A673 (cell line): ENCODE measurements around the gene MPC1L. TPM values are rescaled to one million over a fixed set of nuclear protein-coding genes. Genes with fewer than 3 reads are reported as not detected.

ENCODE experiments used
- BruUV-seq: library from RNA; stranded (reverse); fragments of 400-500 nt; replicated peaks from 2 replicates; lab custom pipeline; 2021; lab: Mats Ljungman, UMichigan
- CTCF ChIA-PET: fragments of 300-600 bp; sonication (Branson Sonifier 250); formaldehyde crosslinking; loops from one replicate; lab custom pipeline; 2022; ENCODE audit warnings: antibody characterized with exemption; lab: Charles Lee
- POLR2A ChIA-PET: fragments of 300-600 bp; sonication (Branson Sonifier 250); formaldehyde crosslinking; loops from one replicate; lab custom pipeline; 2022; ENCODE audit warnings: antibody characterized with exemption; ENCODE audit not compliant: low non-redundant PET; lab: Charles Lee
- DNase-seq: peaks from one replicate; pipeline ENCODE4 v3.0.0-alpha.2; 2015; ENCODE audit warnings: low spot score
- H3K27ac ChIP-seq: fragments of 200-600 bp; sonication (generic); 2 replicates; pipeline ENCODE4 v1.5.1; 2016; ENCODE audit warnings: mixed run types, low read depth, mild to moderate bottlenecking, mixed read lengths, antibody characterized with exemption, low read length; ENCODE audit not compliant: poor library complexity, severe bottlenecking
- H3K27me3 ChIP-seq: fragments of 200-600 bp; sonication (generic); replicated peaks from 2 replicates; pipeline ENCODE4 v1.6.1; 2017; ENCODE audit warnings: mixed run types, low read depth, mild to moderate bottlenecking, mixed read lengths, antibody characterized with exemption, low read length; ENCODE audit not compliant: insufficient read depth, poor library complexity
- H3K36me3 ChIP-seq: fragments of 200-600 bp; sonication (generic); 2 replicates; pipeline ENCODE4 v1.6.1; 2016; ENCODE audit warnings: mixed run types, mild to moderate bottlenecking, mixed read lengths, antibody characterized with exemption, low read length; ENCODE audit not compliant: insufficient read depth, poor library complexity, severe bottlenecking
- H3K4me1 ChIP-seq: fragments of 200-600 bp; sonication (generic); 2 replicates; pipeline ENCODE4 v1.6.1; 2017; ENCODE audit warnings: mixed run types, mild to moderate bottlenecking, mixed read lengths, antibody characterized with exemption, low read length; ENCODE audit not compliant: insufficient read depth, poor library complexity, severe bottlenecking
- H3K4me3 ChIP-seq: fragments of 200-600 bp; sonication (generic); 2 replicates; pipeline ENCODE4 v1.5.1; 2016; ENCODE audit warnings: low read depth, mixed run types, mild to moderate bottlenecking, mixed read lengths, low read length; ENCODE audit not compliant: poor library complexity, severe bottlenecking
- H3K9me3 ChIP-seq: fragments of 200-600 bp; sonication (generic); 2 replicates; pipeline ENCODE4 v1.6.1; 2016; ENCODE audit warnings: mixed run types, low read depth, mild to moderate bottlenecking, mixed read lengths, antibody characterized with exemption, low read length; ENCODE audit not compliant: poor library complexity, severe bottlenecking
- EZH2 ChIP-seq: fragments of 200-600 bp; sonication (generic); IDR thresholded peaks from 2 replicates; pipeline ENCODE4 v1.6.1; 2017; ENCODE audit warnings: borderline replicate concordance, low read depth, mild to moderate bottlenecking, mixed read lengths, antibody characterized with exemption, low read length; ENCODE audit not compliant: poor library complexity, severe bottlenecking
- intact Hi-C: fragments of 100-400 bp; cut with micrococcal nuclease; formaldehyde crosslinking; loops from one replicate; pipeline ENCODE4 v1.10.0; 2022; ENCODE audit not compliant: unreplicated experiment
- total RNA-seq: library from RNA; stranded (reverse); gene quantifications from 2 replicates; pipeline ENCODE4 v1.2.3, GENCODE V29; 2021
- TF ChIP-seq, protein P1 (sequence below): fragments of 300-800, 200-600 bp; sonication (generic); conservative IDR thresholded peaks from 2 replicates; pipeline ENCODE4 v1.5.1; 2017; ENCODE audit warnings: low read depth, mild to moderate bottlenecking, antibody characterized with exemption, low read length, moderate library complexity, mixed read lengths

Gene MPC1L
- total RNA-seq, 1 experiment from 2014 or later, result not detected

DNA sequence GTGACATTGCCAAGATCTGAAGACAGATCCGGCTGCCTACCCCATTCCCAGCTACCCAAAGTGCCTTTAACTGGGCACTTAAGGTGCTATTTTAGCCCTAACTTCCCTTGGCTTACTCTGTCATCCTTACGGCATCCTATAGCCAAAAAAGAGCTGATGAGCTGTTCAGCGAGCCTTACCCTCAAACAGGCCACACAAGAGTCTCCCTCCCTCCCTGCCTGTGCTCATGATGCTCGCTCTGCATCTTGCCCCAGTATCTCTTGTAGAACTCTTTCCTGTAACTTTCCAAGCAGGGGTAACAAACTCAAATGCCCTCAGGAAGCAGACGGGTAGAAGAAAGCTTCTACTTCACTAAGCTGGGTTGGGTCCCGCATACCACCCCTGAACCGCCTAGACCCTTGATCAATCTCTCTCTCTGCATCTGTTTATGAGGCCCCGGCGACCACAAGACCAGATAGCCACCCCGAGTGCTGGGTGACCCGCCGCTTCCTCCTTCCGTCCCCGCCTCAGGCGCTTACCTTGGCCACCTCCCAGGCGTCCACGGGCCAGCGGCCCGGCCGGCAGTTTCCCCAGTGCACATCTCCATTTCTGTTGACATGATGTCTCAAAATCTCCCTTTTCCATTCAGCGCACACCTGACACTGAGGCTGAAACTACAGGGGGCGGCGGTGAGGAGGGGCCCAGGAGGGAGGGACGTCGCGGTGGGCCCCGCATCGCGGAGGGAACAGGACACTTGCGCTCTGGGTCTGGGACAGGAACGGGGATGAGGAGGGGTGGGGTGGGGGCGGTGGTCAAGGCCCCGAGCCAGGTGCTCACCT, 23.5 kb downstream of the MPC1L start:
- Histone ChIP-seq H3K4me3 (peak overlapping the region; percentile 80), H3K9me3 (no peaks in the 10 kb centered on the region), H3K4me1 (no peaks in the 10 kb centered on the region), H3K27ac (peak overlapping the region; percentile 64), H3K36me3 (no peaks in the 10 kb centered on the region), H3K27me3 (no peaks in the 10 kb centered on the region)
- TF ChIP-seq, protein P1, sequence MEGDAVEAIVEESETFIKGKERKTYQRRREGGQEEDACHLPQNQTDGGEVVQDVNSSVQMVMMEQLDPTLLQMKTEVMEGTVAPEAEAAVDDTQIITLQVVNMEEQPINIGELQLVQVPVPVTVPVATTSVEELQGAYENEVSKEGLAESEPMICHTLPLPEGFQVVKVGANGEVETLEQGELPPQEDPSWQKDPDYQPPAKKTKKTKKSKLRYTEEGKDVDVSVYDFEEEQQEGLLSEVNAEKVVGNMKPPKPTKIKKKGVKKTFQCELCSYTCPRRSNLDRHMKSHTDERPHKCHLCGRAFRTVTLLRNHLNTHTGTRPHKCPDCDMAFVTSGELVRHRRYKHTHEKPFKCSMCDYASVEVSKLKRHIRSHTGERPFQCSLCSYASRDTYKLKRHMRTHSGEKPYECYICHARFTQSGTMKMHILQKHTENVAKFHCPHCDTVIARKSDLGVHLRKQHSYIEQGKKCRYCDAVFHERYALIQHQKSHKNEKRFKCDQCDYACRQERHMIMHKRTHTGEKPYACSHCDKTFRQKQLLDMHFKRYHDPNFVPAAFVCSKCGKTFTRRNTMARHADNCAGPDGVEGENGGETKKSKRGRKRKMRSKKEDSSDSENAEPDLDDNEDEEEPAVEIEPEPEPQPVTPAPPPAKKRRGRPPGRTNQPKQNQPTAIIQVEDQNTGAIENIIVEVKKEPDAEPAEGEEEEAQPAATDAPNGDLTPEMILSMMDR, result no peak
- TF ChIP-seq EZH2, result no peak
- DNase-seq, result no peak
- ChIA-PET CTCF (no interaction called here), POLR2A (interaction anchor here (0.6 kb wide), 1 partner anchor 250 kb away, joined by 4 read pairs; no protein-coding TSS in a partner anchor)
- BruUV-seq, result TSS peak; percentile 9
- intact Hi-C loops, result loop anchor here (5.0 kb wide), 2 partner anchors 104 to 286 kb away; no protein-coding TSS in a partner anchor

DNA sequence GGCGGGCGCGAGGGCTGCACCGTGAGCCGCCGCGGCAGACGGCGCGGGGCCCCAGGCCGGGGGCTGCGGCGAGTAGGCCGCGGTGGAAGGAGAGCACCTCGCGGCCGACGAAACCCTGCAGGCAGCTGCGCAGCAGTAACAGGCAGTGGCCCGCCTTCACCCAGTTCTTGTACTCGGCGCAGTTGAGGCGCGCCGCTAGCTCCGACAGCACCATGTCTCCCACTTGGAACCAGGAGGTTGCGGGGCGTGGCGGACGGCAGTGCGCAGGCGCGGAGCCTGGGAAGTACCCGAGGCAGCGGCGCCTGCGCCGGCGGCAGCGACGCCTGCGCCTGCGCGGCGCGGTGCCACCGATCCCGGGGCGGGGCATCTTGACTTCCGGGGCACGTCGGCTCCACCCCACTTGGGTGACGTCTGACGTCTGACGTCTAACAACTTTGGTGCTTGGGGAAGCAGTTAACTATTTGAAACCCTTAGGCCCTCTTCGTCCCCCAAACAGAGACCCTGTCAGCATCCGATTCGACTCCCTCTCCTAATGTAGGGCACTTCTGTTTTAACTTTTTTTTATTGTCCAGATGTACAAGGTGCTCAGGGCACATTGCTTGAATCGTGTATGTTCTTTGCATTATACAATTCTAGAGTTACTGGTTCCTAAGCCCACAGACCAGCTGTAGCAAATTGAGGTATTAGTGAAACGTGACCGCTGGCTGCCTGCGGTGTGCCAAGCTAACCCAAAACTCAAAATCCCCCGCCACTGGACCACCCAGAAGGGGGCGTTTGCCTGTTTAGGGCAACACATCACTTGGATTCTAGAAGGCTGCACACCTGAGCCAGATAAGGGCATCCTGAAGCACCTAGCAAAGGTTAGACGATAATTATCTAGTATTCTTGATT, 24.3 kb downstream of the MPC1L start, which contains the start of gene CXorf38:
CXorf38 (minus strand) TSS at position 255 of the 891 bp plus-strand sequence; CDS start at position 214, 41 bp downstream.
- Histone ChIP-seq H3K27ac (peak within 1 kb of the TSS; percentile 71), H3K4me3 (peak within 1 kb of the TSS; percentile 80), H3K4me1 (no peaks in the 10 kb centered on the region), H3K36me3 (no peaks in the 10 kb centered on the region), H3K27me3 (no peaks in the 10 kb centered on the region), H3K9me3 (no peaks in the 10 kb centered on the region)
- intact Hi-C loops, result loop anchor here (5.0 kb wide), 2 partner anchors 105 to 285 kb away; no protein-coding TSS in a partner anchor
- peak; percentile 93 for DNase-seq
- no TSS peak for BruUV-seq
- CTCF ChIA-PET, result no interaction called here
- POLR2A ChIA-PET, result interaction anchor here (0.7 kb wide), 1 partner anchor 166 kb away, joined by 3 read pairs; no protein-coding TSS in a partner anchor
- TF ChIP-seq, protein P1, result peak; percentile 21; the same call in 1 of the 2 replicates
- no peak for TF ChIP-seq EZH2
